Retina (tissue), 1 donor: ENCODE measurements around the gene SMARCD1.

ENCODE experiments used
- DNase-seq: peaks from one replicate; pipeline ENCODE4 v3.0.0-alpha.2; 2016

The SMARCD1 gene

DNA sequence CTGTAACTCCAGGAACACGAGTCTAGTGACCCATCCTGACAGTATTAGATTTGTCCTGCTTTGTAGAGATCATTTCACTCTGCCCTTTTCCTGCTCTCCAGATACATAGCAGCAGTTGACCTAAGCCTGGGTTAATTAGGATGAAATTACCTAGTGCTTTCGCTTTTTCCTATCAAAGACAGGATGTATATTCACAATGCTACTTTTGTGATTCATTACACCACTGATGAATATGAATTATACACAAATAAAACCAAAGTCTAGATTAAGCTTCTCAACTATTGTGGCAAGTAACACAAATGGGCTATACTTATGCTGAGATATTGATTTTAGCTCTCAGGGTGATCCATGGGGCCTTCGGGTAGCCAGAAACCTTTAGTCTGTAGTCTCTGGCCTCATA is 64.2 kb downstream of the SMARCD1 start:
- DNase-seq: no peak
